B cell (primary cell): ENCODE results near the gene HYI. TPM values are rescaled to one million over a fixed set of nuclear protein-coding genes. Genes with fewer than 3 reads are reported as not detected.

Experiments
- ATAC-seq: fragments of 200-7000 bp; cut with Tn5 transposase; one replicate; pipeline ENCODE4 v1.10.0; 2021; ENCODE audit warnings: low read depth, mild to moderate bottlenecking, moderate number of reproducible peaks, moderate library complexity
- CTCF ChIA-PET: fragments of 350-600 bp; sonication (Branson Sonifier 250); formaldehyde crosslinking; loops from one replicate; lab custom pipeline; 2021; ENCODE audit warnings: antibody characterized with exemption, inconsistent platforms; lab: Charles Lee
- POLR2A ChIA-PET: fragments of 350-600 bp; sonication (Branson Sonifier 250); formaldehyde crosslinking; loops from one replicate; lab custom pipeline; 2021; ENCODE audit warnings: antibody characterized with exemption; lab: Charles Lee
- DNase-seq: peaks from one replicate; pipeline ENCODE4 v3.0.0; 2013
- H2AFZ ChIP-seq: 2 replicates; pipeline ENCODE4 v1.6.1; 2012; ENCODE audit warnings: mild to moderate bottlenecking, low read depth, low read length; ENCODE audit not compliant: insufficient read depth, poor library complexity, severe bottlenecking
- H3K27ac ChIP-seq, 2 donors: 1 replicate in 1 of 2; 2 replicates in 1 of 2; pipeline ENCODE4 v1.5.1; 2012 to 2013; ENCODE audit warnings: low read length in 2 of 2, mild to moderate bottlenecking in 2 of 2, moderate library complexity in 1 of 2
- H3K27me3 ChIP-seq, 4 experiments: fragments of 200-600 bp in 1 of 4; sonication (generic) in 1 of 4; replicated peaks in 1 of 4; 1 replicate in 2 of 4; 2 replicates in 2 of 4; pipeline versions ENCODE4 v1.6.1 to v1.7.0; 2013 to 2016; ENCODE audit warnings: low read length in 3 of 4, mild to moderate bottlenecking in 2 of 4, mixed read lengths in 1 of 4, moderate library complexity in 1 of 4; ENCODE audit not compliant: insufficient read depth in 4 of 4, control insufficient read depth in 3 of 4; ENCODE audit errors: control extremely low read depth in 1 of 4
- H3K36me3 ChIP-seq, 2 experiments: replicated peaks in 1 of 2; 1 replicate in 1 of 2; 2 replicates in 1 of 2; pipeline versions ENCODE4 v1.6.1 to v1.7.1; 2013; ENCODE audit warnings: low read length in 1 of 2; ENCODE audit not compliant: insufficient read depth in 2 of 2, control insufficient read depth in 1 of 2; ENCODE audit errors: control extremely low read depth in 1 of 2, extremely low read depth in 1 of 2
- H3K4me1 ChIP-seq, 2 donors: fragments of 200-600 bp in 1 of 2; sonication (generic) in 1 of 2; 1 replicate in 1 of 2; 2 replicates in 1 of 2; pipeline versions ENCODE4 v1.5.1 to v1.6.1; 2013 to 2017; ENCODE audit warnings: low read length in 2 of 2; ENCODE audit not compliant: control insufficient read depth in 2 of 2, insufficient read depth in 2 of 2
- H3K4me2 ChIP-seq: replicated peaks from 2 replicates; pipeline ENCODE3; 2012; ENCODE audit warnings: mild to moderate bottlenecking, low read depth, low read length; ENCODE audit not compliant: poor library complexity, severe bottlenecking
- H3K4me3 ChIP-seq, 5 experiments: fragments of 200-600 bp in 1 of 5; sonication (generic) in 1 of 5; 1 replicate in 3 of 5; 2 replicates in 2 of 5; pipeline versions ENCODE4 v1.5.1 to v1.7.0; 2011 to 2016; ENCODE audit warnings: low read length in 4 of 5, mild to moderate bottlenecking in 4 of 5, low read depth in 2 of 5, control low read depth in 1 of 5, moderate library complexity in 1 of 5; ENCODE audit not compliant: insufficient read depth in 1 of 5; ENCODE audit errors: control extremely low read depth in 1 of 5, extremely low read depth in 1 of 5
- H3K79me2 ChIP-seq: fragments of 200-600 bp; sonication (generic); one replicate; pipeline ENCODE4 v1.6.0; 2016; ENCODE audit warnings: low read length; ENCODE audit not compliant: control insufficient read depth, insufficient read depth
- H3K9ac ChIP-seq: fragments of 200-600 bp; sonication (generic); 2 replicates; pipeline ENCODE4 v1.6.1; 2017; ENCODE audit warnings: mild to moderate bottlenecking, low read length, moderate library complexity
- H3K9me3 ChIP-seq, 3 donors: one replicate each; pipeline versions ENCODE4 v1.6.1 to v1.7.1; 2013; ENCODE audit warnings: low read length in 2 of 3; ENCODE audit not compliant: control insufficient read depth in 2 of 3, insufficient read depth in 1 of 3; ENCODE audit errors: control extremely low read depth in 1 of 3
- H4K20me1 ChIP-seq: 2 replicates; pipeline ENCODE4 v1.6.0; 2012; ENCODE audit warnings: mild to moderate bottlenecking, low read length; ENCODE audit not compliant: insufficient read depth, control insufficient read depth, poor library complexity, severe bottlenecking
- H3K27ac Mint-ChIP-seq: one replicate; pipeline ENCODE4 v1.8.0; 2021; ENCODE audit warnings: mixed read lengths
- H3K27me3 Mint-ChIP-seq: one replicate; pipeline ENCODE4 v1.8.0; 2021; ENCODE audit warnings: mixed read lengths
- H3K4me1 Mint-ChIP-seq: one replicate; pipeline ENCODE4 v1.8.0; 2021; ENCODE audit warnings: mixed read lengths
- H3K4me3 Mint-ChIP-seq: one replicate; pipeline ENCODE4 v1.8.0; 2021; ENCODE audit warnings: mixed read lengths
- H3K9me3 Mint-ChIP-seq: one replicate; pipeline ENCODE4 v1.8.0; 2022; ENCODE audit warnings: mixed read lengths; ENCODE audit not compliant: insufficient read depth
- CTCF ChIP-seq: fragments of 200-600 bp; IDR thresholded peaks from one replicate; pipeline ENCODE4 v1.8.0; 2022; ENCODE audit warnings: antibody characterized with exemption, mild to moderate bottlenecking
- EZH2 ChIP-seq: IDR thresholded peaks from 2 replicates; pipeline ENCODE4 v1.6.1; 2012; ENCODE audit warnings: borderline replicate concordance, low read depth, mild to moderate bottlenecking, moderate library complexity, low read length; ENCODE audit not compliant: insufficient read depth, poor library complexity, severe bottlenecking
- WGBS: methylation state at CpG from one replicate; pipeline ENCODE4 v1.1.5; 2013; ENCODE audit warnings: missing lambda C conversion rate; ENCODE audit not compliant: insufficient coverage; 5-methylcytosine and 5-hydroxymethylcytosine counted together
- intact Hi-C: fragments of 100-400 bp; cut with micrococcal nuclease; formaldehyde crosslinking; loops from one replicate; pipeline ENCODE4 v1.10.0; 2022
- polyA plus RNA-seq: library from polyadenylated mRNA; depleted of rRNA; stranded (reverse); fragments of >200 nt; gene quantifications from 2 replicates; pipeline ENCODE4 v1.2.3, GENCODE V29; 2012
- total RNA-seq, 2 donors: library from RNA; stranded (reverse); fragments of 120-200 nt in 1 of 2; gene quantifications; 1 replicate in 1 of 2; 2 replicates in 1 of 2; pipeline versions ENCODE4 v1.2.3 to v1.2.4, GENCODE V29; 2013 to 2022

Gene HYI
- total and polyA plus RNA-seq, 2 donors (not counting 1 experiment from before 2014, with no cell fraction given), result 21.0 to 26.5 TPM

- Histone ChIP-seq H2AFZ (no peak overlapping the region), H3K4me2 (no peak overlapping the region)
- H3K27me3 Mint-ChIP-seq, result peaks cover 5% of the 10 kb centered on the region
Measured at GRCh38 chr1:43465505-43466067, 11.9 kb upstream of the HYI start.

DNA sequence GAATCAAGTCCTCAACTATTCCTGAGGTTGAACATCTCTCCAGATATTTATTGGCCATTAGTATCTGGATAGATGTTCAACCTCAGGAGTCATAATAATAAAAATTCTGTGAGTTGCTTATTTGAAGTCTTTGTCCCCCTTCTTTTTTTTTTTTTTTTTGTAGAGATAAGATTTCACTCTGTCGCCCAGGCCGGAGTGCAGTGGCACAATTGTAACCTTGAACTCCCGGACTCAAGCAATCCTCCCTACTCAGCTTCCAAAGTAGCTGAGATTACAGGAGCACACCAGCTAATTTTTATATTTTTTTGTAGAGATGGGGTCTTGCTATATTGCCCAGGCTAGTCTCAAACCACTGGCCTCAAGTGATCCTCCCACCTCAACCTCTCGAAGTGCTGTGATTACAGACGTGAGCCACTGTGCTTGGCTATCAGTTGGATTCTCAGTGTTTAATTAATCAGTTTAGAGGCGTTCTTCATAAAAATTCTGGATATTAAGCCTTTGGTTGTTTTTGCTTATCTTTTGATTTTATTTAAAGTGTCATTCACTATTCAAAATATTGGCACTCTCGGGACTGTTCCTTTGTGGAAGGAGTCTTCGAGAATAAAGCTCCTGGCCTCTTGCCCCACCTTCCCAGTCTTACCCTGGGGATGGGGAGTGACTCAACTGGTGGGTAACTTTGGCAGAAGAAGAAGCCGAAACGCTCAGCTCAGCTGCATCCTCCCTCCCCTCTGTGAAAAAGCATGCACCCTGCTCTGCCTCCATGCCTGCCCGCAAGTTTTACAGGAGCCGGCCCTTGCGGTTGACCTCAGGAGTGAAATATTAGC, 11.2 kb upstream of the HYI start:
- H3K27me3 Mint-ChIP-seq, result peaks cover 5% of the 10 kb centered on the region
- ATAC-seq (no peak), DNase-seq (no peak)
- no peak overlapping the region for H3K4me3 Mint-ChIP-seq
- Histone ChIP-seq H3K27me3 (no peaks in the 10 kb centered on the region), H3K4me2 (no peak overlapping the region), H3K79me2 (no peaks in the 10 kb centered on the region), H3K4me1 (no peaks in the 10 kb centered on the region), H3K27ac (no peak overlapping the region), H2AFZ (no peak overlapping the region), H3K9me3 (no peaks in the 10 kb centered on the region), H3K4me3 (no peak overlapping the region), H3K36me3 (no peaks in the 10 kb centered on the region), H3K9ac (no peak overlapping the region), H4K20me1 (no peaks in the 10 kb centered on the region)
- WGBS, result no CpG with 5 or more reads among the region's 13 CpGs
- intact Hi-C loops, result no loop called here
- ChIA-PET POLR2A (no interaction called here), CTCF (no interaction called here)
- TF ChIP-seq CTCF, result no peak
- TF ChIP-seq EZH2, result no peak
- peaks cover 5% of the 10 kb centered on the region for H3K4me1 Mint-ChIP-seq
- no peaks in the 10 kb centered on the region for H3K9me3 Mint-ChIP-seq
- no peak overlapping the region for H3K27ac Mint-ChIP-seq

More at GRCh38 chr1:43465505-43466067, 11.9 kb upstream of the HYI start:
- H3K4me3 ChIP-seq, result no peak overlapping the region
- Mint-ChIP-seq H3K9me3 (no peaks in the 10 kb centered on the region), H3K4me3 (no peak overlapping the region), H3K27ac (no peak overlapping the region), H3K4me1 (peaks cover 5% of the 10 kb centered on the region)
- intact Hi-C loops, result no loop called here
- H3K9ac ChIP-seq, result no peak overlapping the region
- no peak overlapping the region for H3K27ac ChIP-seq
- H3K27me3 ChIP-seq, result no peaks in the 10 kb centered on the region
- TF ChIP-seq EZH2, result no peak
- H4K20me1 ChIP-seq, result no peaks in the 10 kb centered on the region
- ChIA-PET CTCF (no interaction called here), POLR2A (no interaction called here)
- H3K36me3 ChIP-seq, result no peaks in the 10 kb centered on the region
- DNase-seq (no peak), ATAC-seq (no peak)
- no peaks in the 10 kb centered on the region for H3K9me3 ChIP-seq
- no peaks in the 10 kb centered on the region for H3K4me1 ChIP-seq
- no peaks in the 10 kb centered on the region for H3K79me2 ChIP-seq
- 86% methylated on average over 2 of the region's 3 CpGs for WGBS
